K562 (cell line): Measurements from ENCODE around the gene INCA1. TPM values are rescaled to one million over a fixed set of nuclear protein-coding genes. Genes with fewer than 3 reads are reported as not detected.

ENCODE experiments used
- CEBPG ChIP-seq, 3 experiments: fragments of 200-800 bp in 1 of 3; sonication (Bioruptor generic) in 1 of 3; sonication (generic) in 1 of 3; formaldehyde crosslinking in 1 of 3; IDR thresholded peaks in 2 of 3; conservative IDR thresholded peaks in 1 of 3; 2 replicates each; pipeline versions ENCODE4 v1.6.1 to v1.8.0; 2016 to 2022; ENCODE audit warnings: missing compliant biosample characterization in 2 of 3, missing genetic modification characterization in 2 of 3, mild to moderate bottlenecking in 1 of 3, missing genetic modification reagents in 1 of 3
- CLOCK ChIP-seq: fragments of 250-450 bp; sonication (Bioruptor Pico); IDR thresholded peaks from 2 replicates; pipeline ENCODE4 v1.4.0; 2020; ENCODE audit warnings: mild to moderate bottlenecking, moderate library complexity, borderline replicate concordance
- EP400 ChIP-seq: fragments of 450-650 bp; IDR thresholded peaks from 2 replicates; pipeline ENCODE4 v1.6.1; 2017; ENCODE audit warnings: antibody characterized with exemption, mild to moderate bottlenecking, moderate library complexity
- NBN ChIP-seq: fragments of 450-650 bp; IDR thresholded peaks from 2 replicates; pipeline ENCODE4 v1.6.1; 2016; ENCODE audit warnings: low read depth, mild to moderate bottlenecking
- REST ChIP-seq, 2 experiments: fragments of 450-650 bp; formaldehyde crosslinking in 1 of 2; IDR thresholded peaks; 2 replicates each; pipeline versions ENCODE4 v1.4.0 to v1.6.1; 2014 to 2020; ENCODE audit warnings: mild to moderate bottlenecking in 2 of 2, borderline replicate concordance in 1 of 2, low read depth in 1 of 2
- SFPQ ChIP-seq: fragments of 200-400 bp; formaldehyde crosslinking; IDR thresholded peaks from 2 replicates; pipeline ENCODE4 v1.6.1; 2017; ENCODE audit warnings: mild to moderate bottlenecking, low read depth, low read length, moderate library complexity
- VEZF1 ChIP-seq: fragments of 200-800 bp; sonication (Bioruptor generic); IDR thresholded peaks from 2 replicates; pipeline ENCODE4 v1.6.1; 2017; ENCODE audit warnings: missing genetic modification characterization, missing compliant biosample characterization
- ZEB2 ChIP-seq: fragments of 450-650 bp; IDR thresholded peaks from 2 replicates; pipeline ENCODE4 v1.6.1; 2016
- polyA plus RNA-seq, 8 experiments: library from polyadenylated mRNA; depleted of rRNA in 4 of 8; stranded (reverse) in 5 of 8; unstranded in 3 of 8; fragments of >200 nt; fragmentation: Nextera tagmentation in 2 of 8; fragmentation: Illumina TruSeq in 1 of 8; extraction: Ambion mirVana in 2 of 8; extraction: Trizol in 1 of 8; gene quantifications; 2 replicates each; pipeline versions ENCODE4 v1.2.1 to v1.2.3, GENCODE V29; 2011 to 2014; ENCODE audit warnings: inconsistent platforms in 1 of 8, missing spikeins in 1 of 8
- total RNA-seq, 7 experiments: library from RNA; depleted of rRNA in 6 of 7; stranded (reverse); fragments of >200 nt in 6 of 7; fragmentation: Illumina TruSeq in 2 of 7; extraction: Trizol in 2 of 7; gene quantifications; 2 replicates each; pipeline versions ENCODE4 v1.2.1 to v1.2.3, GENCODE V29; 2011 to 2021; ENCODE audit warnings: low replicate concordance in 1 of 7

The INCA1 gene
- total and polyA plus RNA-seq, 9 of the 15 experiments (the other 6 are each of a cell fraction or from before 2014, with no cell fraction given) = 0.08 to 0.50 (median 0.13) TPM; not detected in 4

GRCh38 chr17:5031365-5032082, 34.2 kb upstream of the INCA1 start (continued):
- peak; percentile 39; the same call in 1 of the 2 replicates for TF ChIP-seq REST (IDR thresholded peaks at IDR 0.05; ENCODE audit: borderline replicate concordance)
- TF ChIP-seq REST (CRISPR knock-in tag; IDR thresholded peaks at IDR 0.05; ENCODE audit: low read depth) = no peak
- TF ChIP-seq ZEB2 = no peak
- no peak for TF ChIP-seq SFPQ
- no peak for TF ChIP-seq CLOCK (CRISPR knock-in tag)
- peak; percentile 24; the same call in 1 of the 2 replicates for TF ChIP-seq EP400
- no peak for TF ChIP-seq NBN
- no peak for TF ChIP-seq CEBPG (CRISPR knock-in tag; IDR thresholded peaks at IDR 0.05)
- no peak for TF ChIP-seq CEBPG (tag; conservative IDR thresholded peaks at IDR 0.05 in 1 of 2, IDR thresholded peaks at IDR 0.05 in 1 of 2)
- TF ChIP-seq VEZF1 (CRISPR knock-in tag) = peak; percentile 81
